ENCODE measurements around the gene SNN. TPM values are rescaled to one million over a fixed set of nuclear protein-coding genes. Genes with fewer than 3 reads are reported as not detected.

Gene SNN
- total RNA-seq, 4 donors from 2014 or later = 34.6 to 40.3 (median 39.7) TPM

GRCh38 chr16:11689031-11689840 lies 21.0 kb downstream of the SNN start:
- H3K27ac ChIP-seq = peak overlapping the region in 2 of 4 donors; percentile 60 to 70
- H3K36me3 ChIP-seq = peaks cover 0 to 71% of the 10 kb centered on the region in 2 donors
- no peak for ATAC-seq

GRCh38 chr16:11691235-11691634 lies 23.0 kb downstream of the SNN start:
- TF ChIP-seq POLR2A (IDR thresholded peaks at IDR 0.05) (no peak), EP300 (IDR thresholded peaks at IDR 0.05) (no peak), CTCF (IDR thresholded peaks at IDR 0.05) (no peak), POLR2AphosphoS5 (IDR thresholded peaks at IDR 0.05) (no peak)
- 93% methylated on average over 2 to 3 of the region's 5 CpGs for WGBS, 2 donors (ENCODE audit: low coverage in 1 of 2)
- no peak for ATAC-seq

More at GRCh38 chr16:11689031-11689840, 21.0 kb downstream of the SNN start:
- H3K9me3 ChIP-seq = no peaks in the 10 kb centered on the region
- H3K27me3 ChIP-seq = no peaks in the 10 kb centered on the region
- no peak overlapping the region for H3K4me3 ChIP-seq
- TF ChIP-seq CTCF (IDR thresholded peaks at IDR 0.05) (no peak), EP300 (IDR thresholded peaks at IDR 0.05) (no peak), POLR2A (IDR thresholded peaks at IDR 0.05) (no peak), POLR2AphosphoS5 (IDR thresholded peaks at IDR 0.05) (no peak)
- WGBS, 2 donors (ENCODE audit: low coverage in 1 of 2) = 76 to 85% methylated on average over 2 to 3 of the region's 3 CpGs
- peaks cover 0 to 54% (median 24%) of the 10 kb centered on the region in 3 donors for H3K4me1 ChIP-seq

GRCh38 chr16:11691771-11692170 lies 23.5 kb downstream of the SNN start:
- H3K27ac ChIP-seq = no peak overlapping the region
- no peak overlapping the region for H3K4me3 ChIP-seq
- whole genome bisulfite sequencing, 2 donors (ENCODE audit: low coverage in 1 of 2) = 86 to 87% methylated on average over 7 to 8 of the region's 15 CpGs
- no peak for ATAC-seq
- H3K27me3 ChIP-seq = no peaks in the 10 kb centered on the region
- no peak for TF ChIP-seq POLR2A (IDR thresholded peaks at IDR 0.05)
- TF ChIP-seq EP300 (IDR thresholded peaks at IDR 0.05) = no peak
- TF ChIP-seq CTCF (IDR thresholded peaks at IDR 0.05) = no peak
- no peak for TF ChIP-seq POLR2AphosphoS5 (IDR thresholded peaks at IDR 0.05)
- H3K36me3 ChIP-seq = peaks cover 0 to 80% of the 10 kb centered on the region in 2 donors
- peaks cover 0 to 39% (median 12%) of the 10 kb centered on the region in 3 donors for H3K4me1 ChIP-seq
- H3K9me3 ChIP-seq = no peaks in the 10 kb centered on the region

More at GRCh38 chr16:11691235-11691634, 23.0 kb downstream of the SNN start:
- Histone ChIP-seq H3K27me3 (no peaks in the 10 kb centered on the region), H3K9me3 (no peaks in the 10 kb centered on the region), H3K4me3 (no peak overlapping the region), H3K4me1 (peaks cover 0 to 44% (median 18%) of the 10 kb centered on the region in 3 donors), H3K27ac (no peak overlapping the region), H3K36me3 (peaks cover 0 to 74% of the 10 kb centered on the region in 2 donors)

GRCh38 chr16:11692171-11692570 lies 23.9 kb downstream of the SNN start:
- TF ChIP-seq CTCF (IDR thresholded peaks at IDR 0.05) = no peak
- no peak for TF ChIP-seq EP300 (IDR thresholded peaks at IDR 0.05)
- TF ChIP-seq POLR2AphosphoS5 (IDR thresholded peaks at IDR 0.05) = no peak
- TF ChIP-seq POLR2A (IDR thresholded peaks at IDR 0.05) = no peak
- Histone ChIP-seq H3K36me3 (peaks cover 0 to 81% of the 10 kb centered on the region in 2 donors), H3K9me3 (no peaks in the 10 kb centered on the region), H3K27ac (no peak overlapping the region), H3K4me1 (peaks cover 0 to 35% (median 11%) of the 10 kb centered on the region in 3 donors), H3K4me3 (no peak overlapping the region), H3K27me3 (no peaks in the 10 kb centered on the region)
- WGBS, 2 donors (ENCODE audit: low coverage in 1 of 2) = 83 to 90% methylated on average over 7 to 8 of the region's 8 CpGs
- ATAC-seq = no peak

- H3K9me3 ChIP-seq = no peaks in the 10 kb centered on the region
- no peaks in the 10 kb centered on the region for H3K27me3 ChIP-seq
- peaks cover under 1 to 81% of the 10 kb centered on the region in 2 donors for H3K36me3 ChIP-seq
- TF ChIP-seq CTCF (IDR thresholded peaks at IDR 0.05) (no peak), EP300 (IDR thresholded peaks at IDR 0.05) (no peak), POLR2AphosphoS5 (IDR thresholded peaks at IDR 0.05) (no peak), POLR2A (IDR thresholded peaks at IDR 0.05) (no peak)
- WGBS, 2 donors (ENCODE audit: low coverage in 1 of 2) = 94 to 95% methylated on average over 2 to 5 of the region's 6 CpGs
- no peak overlapping the region for H3K4me3 ChIP-seq
- ATAC-seq = no peak
- peaks cover 0 to 30% (median 11%) of the 10 kb centered on the region in 3 donors for H3K4me1 ChIP-seq
- no peak overlapping the region for H3K27ac ChIP-seq
Measured at GRCh38 chr16:11692651-11693050, 24.4 kb downstream of the SNN start.

All from gastroesophageal sphincter (tissue), 4 donors.